ENCODE measurements around the gene AHSA1.

DNA sequence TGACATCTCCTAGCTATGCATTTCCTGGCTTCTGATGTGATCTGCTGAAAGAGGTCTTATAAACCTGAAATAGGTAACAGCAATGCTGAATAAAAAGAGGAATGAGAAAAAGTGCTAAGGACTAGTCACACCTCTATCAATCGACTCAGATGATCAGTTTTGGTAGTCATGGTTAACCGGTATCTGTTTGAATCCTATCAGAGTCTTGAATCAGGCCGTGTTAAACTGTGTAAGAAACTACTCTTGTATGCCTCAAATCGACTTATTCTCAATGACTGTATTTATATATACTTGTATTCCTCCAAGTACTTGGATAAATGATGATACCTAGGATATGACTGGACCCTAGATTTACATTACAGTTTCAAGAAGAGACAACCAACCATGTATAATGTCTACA, 51.5 kb downstream of the AHSA1 start:
- TF ChIP-seq POLR2A (IDR thresholded peaks at IDR 0.05; ENCODE audit: low read depth, low read length) (no peak), TAF1 (IDR thresholded peaks at IDR 0.05; ENCODE audit: low read depth, low read length) (no peak), POLR2AphosphoS5 (IDR thresholded peaks at IDR 0.05; ENCODE audit: low read depth, low read length) (no peak), SPI1 (IDR thresholded peaks at IDR 0.05; ENCODE audit: low read depth, low read length) (no peak)

Measured in GM12891 (cell line).